Osteoblast (primary cell): ENCODE data around the gene AIM2. TPM values are rescaled to one million over a fixed set of nuclear protein-coding genes. Genes with fewer than 3 reads are reported as not detected.

ENCODE experiments used
- DNase-seq: peaks from one replicate; pipeline ENCODE4 v3.0.0; 2011; ENCODE audit warnings: low spot score, mixed read lengths; ENCODE audit not compliant: insufficient read length; ENCODE audit errors: missing footprints
- H2AFZ ChIP-seq: 2 replicates; pipeline ENCODE4 v1.6.0; 2011; ENCODE audit warnings: mild to moderate bottlenecking, low read length
- H3K27ac ChIP-seq: 2 replicates; pipeline ENCODE4 v1.5.1; 2011; ENCODE audit warnings: mild to moderate bottlenecking, low read depth, low read length, moderate library complexity
- H3K27me3 ChIP-seq: 2 replicates; pipeline ENCODE4 v1.6.0; 2012; ENCODE audit warnings: mild to moderate bottlenecking, control low read depth, inconsistent platforms, low read length, moderate library complexity; ENCODE audit not compliant: insufficient read depth
- H3K36me3 ChIP-seq: 2 replicates; pipeline ENCODE4 v1.5.1; 2011; ENCODE audit warnings: mild to moderate bottlenecking, low read length, control low read depth, moderate library complexity; ENCODE audit not compliant: insufficient read depth
- H3K4me1 ChIP-seq: 2 replicates; pipeline ENCODE4 v1.5.1; 2011; ENCODE audit warnings: mild to moderate bottlenecking, low read length, control low read depth, moderate library complexity; ENCODE audit not compliant: insufficient read depth
- H3K4me2 ChIP-seq: 2 replicates; pipeline ENCODE4 v1.6.0; 2011; ENCODE audit warnings: mild to moderate bottlenecking, low read length; ENCODE audit not compliant: insufficient read depth
- H3K4me3 ChIP-seq: fragments of 200-600 bp; sonication (generic); 3 replicates; pipeline ENCODE4 v1.5.1; 2012; ENCODE audit warnings: mild to moderate bottlenecking, low read length, inconsistent platforms; ENCODE audit not compliant: insufficient read depth
- H3K79me2 ChIP-seq: 2 replicates; pipeline ENCODE4 v1.6.0; 2012; ENCODE audit warnings: mild to moderate bottlenecking, low read length, control low read depth, inconsistent platforms; ENCODE audit not compliant: insufficient read depth
- H3K9me3 ChIP-seq: 2 replicates; pipeline ENCODE4 v1.5.1; 2011; ENCODE audit warnings: low read depth, low read length, control low read depth
- H4K20me1 ChIP-seq: 2 replicates; pipeline ENCODE4 v1.6.0; 2012; ENCODE audit warnings: mild to moderate bottlenecking, low read length, control low read depth; ENCODE audit not compliant: insufficient read depth
- CTCF ChIP-seq: IDR thresholded peaks from 2 replicates; pipeline ENCODE4 v1.5.1; 2011; ENCODE audit warnings: mild to moderate bottlenecking, low read depth, low read length, moderate library complexity; ENCODE audit errors: extremely low read depth
- total RNA-seq: library from RNA; depleted of rRNA; stranded (reverse); fragments of >200 nt; gene quantifications from 2 replicates; pipeline ENCODE4 v1.2.3, GENCODE V29; 2012

AIM2 gene
- total RNA-seq, 1 donor, result 0.72 TPM

GRCh38 chr1:159079525-159079924 lies 3.0 kb upstream of the AIM2 start:
- Histone ChIP-seq H3K9me3 (no peaks in the 10 kb centered on the region), H3K4me1 (peaks cover 3% of the 10 kb centered on the region), H3K4me3 (no peak overlapping the region), H3K36me3 (no peaks in the 10 kb centered on the region), H3K27me3 (no peaks in the 10 kb centered on the region), H3K27ac (no peak overlapping the region), H4K20me1 (no peaks in the 10 kb centered on the region), H3K79me2 (no peaks in the 10 kb centered on the region), H2AFZ (no peak overlapping the region), H3K4me2 (no peak overlapping the region)
- no peak for TF ChIP-seq CTCF
- no peak for DNase-seq

DNA sequence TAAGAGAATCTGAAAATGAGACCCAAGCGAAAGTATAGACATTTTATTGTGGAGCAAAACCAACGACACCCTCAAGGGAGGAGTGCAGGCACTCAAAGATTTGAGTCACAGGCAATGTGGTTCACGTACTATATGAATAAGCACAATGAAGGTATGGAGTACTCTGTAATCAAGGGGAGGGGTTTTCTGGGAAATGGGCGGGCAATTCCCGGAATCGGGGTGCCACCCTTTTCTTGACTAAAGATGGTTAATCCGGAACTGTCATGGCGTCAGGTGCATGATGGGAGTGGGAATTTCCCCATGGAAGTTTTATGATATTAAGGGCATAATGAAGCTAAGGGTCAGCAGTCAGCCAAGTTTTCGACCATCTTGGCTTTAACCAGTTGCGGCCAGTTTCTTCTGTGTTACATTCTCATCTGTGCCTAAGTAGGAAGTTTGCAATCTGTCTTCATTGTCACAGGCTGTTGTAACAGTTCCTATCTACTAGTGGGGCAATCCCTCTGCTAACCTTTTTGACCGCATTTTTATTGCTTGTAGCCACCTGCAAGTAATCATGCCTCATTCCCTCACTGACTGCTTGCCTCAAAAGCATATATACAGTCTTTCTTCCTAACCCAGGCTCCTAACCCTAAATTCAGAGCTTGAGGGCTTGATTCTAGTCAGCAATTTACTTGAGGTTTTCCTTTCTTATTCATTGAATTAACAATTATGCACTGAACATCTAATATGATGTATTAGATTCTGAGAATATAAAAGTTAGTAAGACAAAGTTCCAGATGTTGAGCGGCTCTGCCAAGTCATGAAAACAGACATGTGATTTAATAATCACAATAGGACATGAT lies 775 bp upstream of the AIM2 start:
- Histone ChIP-seq H3K4me2 (peak overlapping the region; percentile 67), H3K4me1 (peaks cover 3% of the 10 kb centered on the region), H2AFZ (peak overlapping the region; percentile 74), H3K9me3 (no peaks in the 10 kb centered on the region), H3K27ac (peak overlapping the region; percentile 59), H3K79me2 (no peaks in the 10 kb centered on the region), H4K20me1 (no peaks in the 10 kb centered on the region), H3K36me3 (no peaks in the 10 kb centered on the region), H3K27me3 (no peaks in the 10 kb centered on the region), H3K4me3 (peak overlapping the region; percentile 22)
- TF ChIP-seq CTCF, result no peak
- DNase-seq, result peak; percentile 21

DNA sequence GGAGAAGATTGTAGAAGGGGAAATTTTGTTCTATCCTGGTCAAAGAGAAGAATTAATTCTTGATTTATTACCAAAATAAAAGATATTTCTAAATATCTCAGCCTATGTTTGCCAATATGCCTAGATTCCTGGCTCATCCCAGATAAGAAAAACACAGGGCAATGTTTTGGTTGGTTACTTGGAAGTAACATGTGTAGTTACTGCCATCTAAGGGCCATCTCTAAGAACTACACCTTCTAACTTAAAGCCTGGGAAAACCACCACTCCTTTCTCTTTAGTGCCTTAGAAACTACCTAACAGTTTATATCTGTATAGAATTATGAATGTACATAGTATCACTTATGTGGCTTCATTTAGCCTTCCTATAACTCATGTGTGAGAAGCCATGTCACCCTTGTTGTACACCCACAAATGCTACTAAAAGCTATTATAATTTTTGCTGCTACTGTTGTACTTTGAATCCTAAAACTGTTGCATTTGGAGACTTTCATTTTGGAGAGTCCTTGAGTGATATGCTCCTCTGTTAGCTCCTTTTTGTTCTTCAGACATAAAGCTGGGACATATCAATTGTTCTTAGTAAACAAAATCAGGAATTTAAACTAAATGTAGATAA lies 4.5 kb downstream of the AIM2 start:
- Histone ChIP-seq H3K4me2 (no peak overlapping the region), H3K79me2 (no peaks in the 10 kb centered on the region), H3K36me3 (no peaks in the 10 kb centered on the region), H3K4me1 (peaks cover 3% of the 10 kb centered on the region), H3K27me3 (no peaks in the 10 kb centered on the region), H3K4me3 (no peak overlapping the region), H3K9me3 (no peaks in the 10 kb centered on the region), H2AFZ (no peak overlapping the region), H4K20me1 (no peaks in the 10 kb centered on the region), H3K27ac (no peak overlapping the region)
- peak; percentile 72 for TF ChIP-seq CTCF
- peak; percentile 87 for DNase-seq

GRCh38 chr1:159068886-159069285 lies 7.7 kb downstream of the AIM2 start:
- Histone ChIP-seq H3K27ac (no peak overlapping the region), H2AFZ (no peak overlapping the region), H3K27me3 (no peaks in the 10 kb centered on the region), H3K4me1 (no peaks in the 10 kb centered on the region), H3K9me3 (no peaks in the 10 kb centered on the region), H3K79me2 (no peaks in the 10 kb centered on the region), H3K4me3 (no peak overlapping the region), H3K36me3 (no peaks in the 10 kb centered on the region), H3K4me2 (no peak overlapping the region), H4K20me1 (no peaks in the 10 kb centered on the region)
- DNase-seq, result no peak
- TF ChIP-seq CTCF, result no peak
